ENCODE results near the gene IQSEC1.

Gene IQSEC1

DNA sequence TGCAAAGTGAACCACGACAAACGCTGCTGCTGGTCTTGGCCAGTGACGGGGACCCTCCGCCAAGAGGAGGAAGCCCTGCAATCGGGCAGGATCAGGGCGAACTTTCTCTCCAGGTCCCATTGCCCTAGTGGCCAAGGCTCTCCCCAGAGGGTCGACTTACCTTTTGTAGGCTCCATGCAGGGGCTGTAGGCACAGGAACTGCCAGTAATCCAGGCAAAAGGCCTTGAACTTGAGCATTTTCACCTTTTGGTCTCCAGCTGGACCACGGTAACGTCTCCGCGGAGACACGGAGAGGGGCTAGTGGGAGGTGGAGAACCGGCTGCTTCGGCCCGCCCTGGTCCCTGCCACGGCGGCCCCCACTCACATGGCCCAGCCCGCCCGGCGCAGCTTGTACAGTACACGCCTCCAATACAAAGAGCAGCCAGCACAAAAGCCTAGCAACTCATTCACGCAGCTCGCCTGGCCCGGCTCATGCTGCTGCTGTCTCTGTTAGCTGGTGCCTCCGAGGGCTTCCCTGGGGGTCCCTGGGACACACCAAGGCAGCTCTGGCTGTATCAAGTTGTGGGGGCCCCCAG is 31.0 kb downstream of the IQSEC1 start:
- H3K36me3 ChIP-seq (ENCODE audit: control insufficient read depth in 2 of 2, insufficient read depth in 2 of 2, low read length in 2 of 2): no peaks in the 10 kb centered on the region
- H3K27me3 ChIP-seq (ENCODE audit: control insufficient read depth in 2 of 2, insufficient read depth in 2 of 2, low read length in 2 of 2): no peaks in the 10 kb centered on the region
- H3K4me3 ChIP-seq (ENCODE audit: low read length in 2 of 2): no peak overlapping the region
- H3K4me1 ChIP-seq (ENCODE audit: control insufficient read depth in 2 of 2, insufficient read depth in 2 of 2, low read length in 2 of 2): peaks cover 0 to 12% of the 10 kb centered on the region in 2 donors
- no peak overlapping the region for H3K27ac ChIP-seq (ENCODE audit: low read depth in 2 of 2, low read length in 2 of 2)
- H3K9ac ChIP-seq (ENCODE audit: low read depth in 1 of 2, low read length in 2 of 2): no peak overlapping the region
- no peaks in the 10 kb centered on the region for H3K9me3 ChIP-seq (ENCODE audit: control insufficient read depth in 2 of 2, low read length in 2 of 2)

DNA sequence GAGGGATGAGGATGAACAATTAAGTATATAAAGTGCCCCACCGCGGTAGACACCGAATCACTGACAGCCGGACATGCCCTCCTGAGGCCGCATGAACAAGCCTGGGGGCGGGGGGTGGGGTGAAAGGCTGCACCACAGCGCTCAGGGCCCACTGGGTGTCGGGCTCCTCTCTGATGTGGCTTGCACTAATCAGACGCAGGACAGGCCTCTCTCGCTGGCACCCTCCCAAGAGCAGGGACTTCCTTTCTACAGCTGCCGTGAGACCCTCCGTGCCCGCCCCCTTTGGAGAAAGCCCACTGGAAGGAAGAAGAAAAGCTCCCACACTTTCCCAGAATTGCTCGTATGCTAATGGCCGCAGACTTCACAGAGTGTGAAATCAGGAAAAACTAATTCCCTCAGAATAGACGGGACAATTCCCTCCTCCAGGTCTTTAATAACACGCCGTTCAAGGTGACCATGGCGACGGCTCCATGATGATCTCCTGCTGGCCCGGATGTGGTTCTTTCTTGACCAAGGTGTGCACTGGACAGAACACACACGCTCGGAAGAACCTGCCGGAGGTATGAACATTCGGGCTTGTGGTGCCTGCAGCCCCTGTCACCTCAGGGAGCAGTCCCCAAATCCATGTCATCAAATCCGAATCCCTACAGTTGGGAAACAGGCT is 32.0 kb downstream of the IQSEC1 start:
- Histone ChIP-seq H3K27ac (ENCODE audit: low read depth in 2 of 2, low read length in 2 of 2) (no peak overlapping the region), H3K9ac (ENCODE audit: low read depth in 1 of 2, low read length in 2 of 2) (no peak overlapping the region)

DNA sequence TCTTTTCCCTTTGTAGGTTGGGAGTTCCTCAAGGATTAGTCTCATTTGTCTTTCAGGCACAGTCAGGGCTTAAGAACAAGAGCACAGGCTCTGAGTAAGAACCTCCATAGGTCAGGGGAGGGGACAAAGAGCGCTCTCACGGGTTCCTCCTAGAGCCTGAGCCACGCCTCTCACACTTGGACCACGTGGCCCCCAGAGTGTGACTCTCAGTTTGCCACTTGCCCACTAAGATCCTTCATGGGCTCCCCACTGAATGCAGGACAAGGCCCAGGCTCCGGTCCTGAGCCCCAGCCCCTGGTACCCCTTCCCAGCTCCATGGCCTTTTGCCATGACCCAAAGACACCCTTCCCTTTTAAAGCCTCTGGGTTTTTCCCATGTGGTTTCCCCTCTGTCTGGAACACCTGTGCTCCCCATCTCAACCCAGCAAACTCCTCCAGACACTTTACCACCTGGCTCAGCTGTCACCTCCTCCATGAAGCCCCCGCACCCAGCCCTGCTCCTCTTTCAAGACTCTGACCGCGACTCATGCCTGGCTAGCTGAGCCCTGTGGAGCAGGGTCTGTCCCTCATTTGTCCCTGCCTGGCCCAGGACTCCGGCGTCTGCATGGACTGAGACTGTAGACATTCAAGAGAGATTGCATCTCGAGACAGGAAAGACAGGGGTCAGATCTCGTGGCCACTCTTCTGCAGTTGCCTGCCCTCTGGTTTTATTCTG is 32.7 kb downstream of the IQSEC1 start:
- no peaks in the 10 kb centered on the region for H3K27me3 ChIP-seq (ENCODE audit: control insufficient read depth in 2 of 2, insufficient read depth in 2 of 2, low read length in 2 of 2)
- H3K27ac ChIP-seq (ENCODE audit: low read depth in 2 of 2, low read length in 2 of 2): no peak overlapping the region
- H3K4me3 ChIP-seq (ENCODE audit: low read length in 2 of 2): no peak overlapping the region
- H3K36me3 ChIP-seq (ENCODE audit: control insufficient read depth in 2 of 2, insufficient read depth in 2 of 2, low read length in 2 of 2): no peaks in the 10 kb centered on the region
- H3K4me1 ChIP-seq (ENCODE audit: control insufficient read depth in 2 of 2, insufficient read depth in 2 of 2, low read length in 2 of 2): no peaks in the 10 kb centered on the region
- no peak overlapping the region for H3K9ac ChIP-seq (ENCODE audit: low read depth in 1 of 2, low read length in 2 of 2)
- H3K9me3 ChIP-seq (ENCODE audit: control insufficient read depth in 2 of 2, low read length in 2 of 2): no peaks in the 10 kb centered on the region

More for the DNA sequence above, 32.0 kb downstream of the IQSEC1 start:
- no peaks in the 10 kb centered on the region for H3K36me3 ChIP-seq (ENCODE audit: control insufficient read depth in 2 of 2, insufficient read depth in 2 of 2, low read length in 2 of 2)
- no peak overlapping the region for H3K4me3 ChIP-seq (ENCODE audit: low read length in 2 of 2)
- H3K9me3 ChIP-seq (ENCODE audit: control insufficient read depth in 2 of 2, low read length in 2 of 2): no peaks in the 10 kb centered on the region
- peaks cover 0 to 5% of the 10 kb centered on the region in 2 donors for H3K4me1 ChIP-seq (ENCODE audit: control insufficient read depth in 2 of 2, insufficient read depth in 2 of 2, low read length in 2 of 2)
- H3K27me3 ChIP-seq (ENCODE audit: control insufficient read depth in 2 of 2, insufficient read depth in 2 of 2, low read length in 2 of 2): no peaks in the 10 kb centered on the region

- Histone ChIP-seq H3K4me1 (ENCODE audit: control insufficient read depth in 2 of 2, insufficient read depth in 2 of 2, low read length in 2 of 2) (no peaks in the 10 kb centered on the region), H3K27me3 (ENCODE audit: control insufficient read depth in 2 of 2, insufficient read depth in 2 of 2, low read length in 2 of 2) (no peaks in the 10 kb centered on the region), H3K9me3 (ENCODE audit: control insufficient read depth in 2 of 2, low read length in 2 of 2) (no peaks in the 10 kb centered on the region), H3K9ac (ENCODE audit: low read depth in 1 of 2, low read length in 2 of 2) (no peak overlapping the region), H3K36me3 (ENCODE audit: control insufficient read depth in 2 of 2, insufficient read depth in 2 of 2, low read length in 2 of 2) (no peaks in the 10 kb centered on the region), H3K27ac (ENCODE audit: low read depth in 2 of 2, low read length in 2 of 2) (no peak overlapping the region), H3K4me3 (ENCODE audit: low read length in 2 of 2) (peak overlapping the region; percentile 14 to 24)
Measured at GRCh38 chr3:13039213-13039896, 33.9 kb downstream of the IQSEC1 start.

GRCh38 chr3:13037458-13038117 is 35.6 kb downstream of the IQSEC1 start:
- Histone ChIP-seq H3K4me3 (ENCODE audit: low read length in 2 of 2) (no peak overlapping the region), H3K27me3 (ENCODE audit: control insufficient read depth in 2 of 2, insufficient read depth in 2 of 2, low read length in 2 of 2) (no peaks in the 10 kb centered on the region), H3K9me3 (ENCODE audit: control insufficient read depth in 2 of 2, low read length in 2 of 2) (no peaks in the 10 kb centered on the region), H3K27ac (ENCODE audit: low read depth in 2 of 2, low read length in 2 of 2) (no peak overlapping the region), H3K36me3 (ENCODE audit: control insufficient read depth in 2 of 2, insufficient read depth in 2 of 2, low read length in 2 of 2) (no peaks in the 10 kb centered on the region), H3K9ac (ENCODE audit: low read depth in 1 of 2, low read length in 2 of 2) (no peak overlapping the region), H3K4me1 (ENCODE audit: control insufficient read depth in 2 of 2, insufficient read depth in 2 of 2, low read length in 2 of 2) (no peaks in the 10 kb centered on the region)

- no peak overlapping the region for H3K27ac ChIP-seq (ENCODE audit: low read depth in 2 of 2, low read length in 2 of 2)
- no peak overlapping the region for H3K4me3 ChIP-seq (ENCODE audit: low read length in 2 of 2)
Measured at GRCh38 chr3:13034861-13035260, 38.4 kb downstream of the IQSEC1 start.

GRCh38 chr3:13034109-13034800 is 39.0 kb downstream of the IQSEC1 start:
- H3K36me3 ChIP-seq (ENCODE audit: control insufficient read depth in 2 of 2, insufficient read depth in 2 of 2, low read length in 2 of 2): no peaks in the 10 kb centered on the region
- no peak overlapping the region for H3K4me3 ChIP-seq (ENCODE audit: low read length in 2 of 2)
- no peak overlapping the region for H3K9ac ChIP-seq (ENCODE audit: low read depth in 1 of 2, low read length in 2 of 2)
- no peaks in the 10 kb centered on the region for H3K4me1 ChIP-seq (ENCODE audit: control insufficient read depth in 2 of 2, insufficient read depth in 2 of 2, low read length in 2 of 2)
- no peaks in the 10 kb centered on the region for H3K9me3 ChIP-seq (ENCODE audit: control insufficient read depth in 2 of 2, low read length in 2 of 2)
- H3K27me3 ChIP-seq (ENCODE audit: control insufficient read depth in 2 of 2, insufficient read depth in 2 of 2, low read length in 2 of 2): no peaks in the 10 kb centered on the region
- no peak overlapping the region for H3K27ac ChIP-seq (ENCODE audit: low read depth in 2 of 2, low read length in 2 of 2)

More at GRCh38 chr3:13034861-13035260, 38.4 kb downstream of the IQSEC1 start:
- H3K27me3 ChIP-seq (ENCODE audit: control insufficient read depth in 2 of 2, insufficient read depth in 2 of 2, low read length in 2 of 2): no peaks in the 10 kb centered on the region
- no peaks in the 10 kb centered on the region for H3K36me3 ChIP-seq (ENCODE audit: control insufficient read depth in 2 of 2, insufficient read depth in 2 of 2, low read length in 2 of 2)
- no peaks in the 10 kb centered on the region for H3K9me3 ChIP-seq (ENCODE audit: control insufficient read depth in 2 of 2, low read length in 2 of 2)
- H3K4me1 ChIP-seq (ENCODE audit: control insufficient read depth in 2 of 2, insufficient read depth in 2 of 2, low read length in 2 of 2): no peaks in the 10 kb centered on the region
- no peak overlapping the region for H3K9ac ChIP-seq (ENCODE audit: low read depth in 1 of 2, low read length in 2 of 2)

- H3K4me3 ChIP-seq (ENCODE audit: low read length in 2 of 2): no peak overlapping the region
- H3K4me1 ChIP-seq (ENCODE audit: control insufficient read depth in 2 of 2, insufficient read depth in 2 of 2, low read length in 2 of 2): no peaks in the 10 kb centered on the region
- H3K27me3 ChIP-seq (ENCODE audit: control insufficient read depth in 2 of 2, insufficient read depth in 2 of 2, low read length in 2 of 2): no peaks in the 10 kb centered on the region
- H3K9ac ChIP-seq (ENCODE audit: low read depth in 1 of 2, low read length in 2 of 2): no peak overlapping the region
- no peaks in the 10 kb centered on the region for H3K36me3 ChIP-seq (ENCODE audit: control insufficient read depth in 2 of 2, insufficient read depth in 2 of 2, low read length in 2 of 2)
- H3K9me3 ChIP-seq (ENCODE audit: control insufficient read depth in 2 of 2, low read length in 2 of 2): no peaks in the 10 kb centered on the region
- H3K27ac ChIP-seq (ENCODE audit: low read depth in 2 of 2, low read length in 2 of 2): no peak overlapping the region
Measured at GRCh38 chr3:13032206-13032605, 41.0 kb downstream of the IQSEC1 start.

DNA sequence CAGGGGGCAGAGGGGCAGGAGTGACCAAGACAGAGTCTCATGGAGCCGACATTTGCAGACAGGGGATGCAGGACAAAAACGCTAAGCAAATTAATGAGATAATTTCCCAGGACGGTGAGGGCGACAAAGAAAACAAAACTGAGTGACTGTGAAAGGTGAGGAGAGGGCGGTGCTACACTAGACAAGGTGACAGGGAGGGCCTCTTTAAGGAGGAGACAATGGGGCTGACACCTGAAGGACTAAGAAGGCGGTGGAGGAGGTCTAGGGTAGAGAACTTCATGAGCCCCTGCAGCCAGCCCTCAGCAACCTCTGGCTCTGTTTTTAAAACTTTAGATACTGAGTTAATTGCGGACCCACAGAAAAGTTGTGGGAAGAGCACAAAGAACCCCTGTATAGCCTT is 41.6 kb downstream of the IQSEC1 start:
- Histone ChIP-seq H3K27ac (ENCODE audit: low read depth in 2 of 2, low read length in 2 of 2) (no peak overlapping the region), H3K9me3 (ENCODE audit: control insufficient read depth in 2 of 2, low read length in 2 of 2) (no peaks in the 10 kb centered on the region), H3K9ac (ENCODE audit: low read depth in 1 of 2, low read length in 2 of 2) (no peak overlapping the region), H3K27me3 (ENCODE audit: control insufficient read depth in 2 of 2, insufficient read depth in 2 of 2, low read length in 2 of 2) (no peaks in the 10 kb centered on the region), H3K4me3 (ENCODE audit: low read length in 2 of 2) (no peak overlapping the region), H3K4me1 (ENCODE audit: control insufficient read depth in 2 of 2, insufficient read depth in 2 of 2, low read length in 2 of 2) (no peaks in the 10 kb centered on the region), H3K36me3 (ENCODE audit: control insufficient read depth in 2 of 2, insufficient read depth in 2 of 2, low read length in 2 of 2) (no peaks in the 10 kb centered on the region)
